ENCODE data around the gene RBM39.
"Not testable (repeated sequence)": the region's sequence is repeated elsewhere in the genome, so short reads cannot be mapped to it uniquely, and the experiment has no call there.

The RBM39 gene

DNA sequence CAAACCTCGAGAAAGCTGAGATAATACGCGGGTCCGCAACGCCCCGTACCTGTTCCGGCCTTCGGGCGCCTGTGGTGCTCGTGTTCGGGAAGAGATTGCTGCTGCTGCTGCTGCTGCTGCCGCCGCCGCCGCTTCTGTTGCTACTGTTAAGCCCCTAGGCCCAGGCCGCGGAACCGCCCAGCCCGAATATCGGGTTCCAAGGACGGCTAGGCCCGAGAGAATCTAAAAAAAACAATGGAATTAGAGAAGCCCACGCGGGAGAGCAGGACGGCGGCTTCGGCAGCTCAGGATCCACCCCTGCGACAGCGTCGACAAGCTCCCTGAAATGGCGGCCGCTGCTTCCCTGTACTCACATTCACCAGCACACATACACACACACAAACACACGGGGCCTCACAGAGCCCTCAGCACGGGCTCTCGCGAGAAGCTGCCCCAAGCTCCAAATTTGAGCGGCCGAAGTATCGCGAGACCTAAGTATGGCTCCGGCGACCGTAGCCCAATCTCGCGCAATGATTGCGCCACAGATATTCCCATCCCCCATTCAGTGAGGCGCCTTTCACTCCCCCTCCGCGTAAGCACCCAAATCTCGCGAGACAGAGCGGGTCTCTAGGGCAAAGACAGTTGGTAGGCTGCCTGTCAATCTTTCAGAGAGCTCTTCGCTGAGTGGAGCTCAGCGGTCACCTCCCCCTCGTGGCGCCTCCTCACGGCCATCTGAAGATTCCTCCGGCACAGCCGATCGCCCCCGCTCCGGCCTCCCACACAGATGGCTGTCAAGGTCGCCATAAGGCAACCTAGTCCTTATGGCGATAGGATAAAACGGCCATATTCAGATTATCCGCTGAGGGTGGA is at the start of gene RBM39:
Gene RBM39, minus strand, starts transcription at position 369 of the 849 bp plus-strand sequence. CDS start 1,386 bp downstream, outside the sequence.
- peak; percentile 100 for DNase-seq

DNA sequence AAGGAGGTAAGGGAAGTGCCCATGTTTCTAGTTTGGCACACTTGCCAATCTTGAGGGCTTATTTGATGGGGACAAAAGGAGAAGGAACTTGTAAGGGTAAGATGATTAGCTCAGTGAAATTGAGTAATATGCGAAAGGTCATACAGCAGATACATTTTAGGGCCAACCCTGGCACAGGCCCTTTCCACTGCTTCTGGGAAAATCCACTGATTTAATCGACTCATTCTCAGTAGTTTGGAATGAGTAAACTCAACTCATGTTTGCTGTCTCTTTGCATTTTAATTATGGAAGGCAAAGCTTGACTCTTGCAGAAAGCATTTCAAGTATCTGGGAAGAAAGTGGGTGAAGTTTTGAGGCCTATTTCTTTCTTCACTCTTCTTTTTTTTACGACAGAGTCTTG is 49.8 kb upstream of the RBM39 start:
- DNase-seq = no peak

DNA sequence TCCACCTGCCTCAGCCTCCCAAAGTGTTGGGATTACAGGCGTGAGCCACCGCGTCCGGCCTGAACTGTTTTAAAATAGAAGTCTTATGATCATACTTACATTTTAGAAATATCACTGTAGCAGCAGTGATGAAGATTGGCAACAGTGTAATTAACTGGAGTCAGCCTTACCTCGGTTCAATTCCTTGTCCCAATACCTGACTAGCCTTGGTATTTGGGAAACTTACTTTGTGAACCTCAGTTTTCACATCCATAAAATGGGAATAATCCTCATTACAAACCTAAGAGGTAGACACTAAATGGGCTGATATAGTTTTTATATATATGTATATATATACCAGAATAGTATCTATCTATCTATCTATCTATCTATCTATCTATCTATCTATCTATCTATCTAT is 49.0 kb upstream of the RBM39 start:
- no peak for DNase-seq

DNA sequence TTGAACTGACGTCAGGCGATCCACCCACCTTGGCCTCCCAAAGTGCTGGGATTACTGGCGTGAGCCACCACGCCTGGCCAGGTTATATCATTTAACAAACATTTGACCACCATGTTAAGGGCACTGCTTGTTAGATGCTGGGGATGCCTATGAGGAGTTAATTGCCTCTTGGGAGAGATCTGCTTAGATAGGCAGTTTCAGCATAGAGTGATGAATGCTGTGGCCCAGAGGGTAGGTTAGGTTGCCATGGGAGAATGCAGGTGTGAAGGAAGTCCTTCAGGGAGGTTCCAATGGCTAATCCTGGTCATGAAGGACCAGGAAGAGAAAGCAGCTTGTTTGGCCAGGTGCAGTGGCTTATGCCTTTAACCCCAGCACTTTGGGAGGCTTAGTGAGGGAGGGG is 46.7 kb upstream of the RBM39 start:
- DNase-seq = no peak

DNA sequence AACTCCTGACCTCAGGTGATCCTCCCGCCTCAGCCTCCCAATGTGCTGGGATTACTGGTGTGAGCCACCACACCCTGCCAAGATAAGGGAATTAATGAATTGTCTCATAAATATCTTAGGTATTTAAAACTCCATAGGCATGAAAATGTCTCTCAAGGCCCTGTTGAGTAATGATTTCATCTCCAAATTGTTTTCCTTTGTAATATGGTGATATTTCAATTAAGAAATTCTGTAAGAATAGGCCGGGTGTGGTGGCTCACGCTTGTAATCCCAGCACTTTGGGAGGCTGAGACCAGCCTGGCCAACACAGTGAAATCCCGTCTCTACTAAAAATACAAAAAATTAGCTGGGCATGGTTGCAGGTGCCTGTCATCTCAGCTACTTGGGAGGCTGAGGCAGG is 43.5 kb upstream of the RBM39 start:
- not testable (repeated sequence) for DNase-seq

DNA sequence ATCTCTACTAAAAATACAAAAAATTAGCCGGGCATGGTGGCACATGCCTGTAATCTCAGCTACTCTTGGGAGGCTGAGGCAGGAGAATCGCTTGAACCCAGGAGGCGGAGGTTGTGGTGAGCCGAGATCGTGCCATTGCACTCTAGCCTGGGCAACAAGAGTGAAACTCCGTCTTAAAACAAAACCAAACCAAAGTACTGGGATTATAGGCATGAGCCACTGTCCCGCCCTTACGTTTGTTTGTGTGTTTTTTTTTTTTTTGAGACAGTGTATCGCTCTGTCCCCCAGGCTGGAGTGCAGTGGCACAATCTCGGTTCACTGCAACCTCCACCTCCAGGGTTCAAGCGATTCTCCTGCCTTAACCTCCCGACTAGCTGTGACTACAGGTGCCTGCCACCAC is 41.8 kb upstream of the RBM39 start:
- DNase-seq = not testable (repeated sequence)

DNA sequence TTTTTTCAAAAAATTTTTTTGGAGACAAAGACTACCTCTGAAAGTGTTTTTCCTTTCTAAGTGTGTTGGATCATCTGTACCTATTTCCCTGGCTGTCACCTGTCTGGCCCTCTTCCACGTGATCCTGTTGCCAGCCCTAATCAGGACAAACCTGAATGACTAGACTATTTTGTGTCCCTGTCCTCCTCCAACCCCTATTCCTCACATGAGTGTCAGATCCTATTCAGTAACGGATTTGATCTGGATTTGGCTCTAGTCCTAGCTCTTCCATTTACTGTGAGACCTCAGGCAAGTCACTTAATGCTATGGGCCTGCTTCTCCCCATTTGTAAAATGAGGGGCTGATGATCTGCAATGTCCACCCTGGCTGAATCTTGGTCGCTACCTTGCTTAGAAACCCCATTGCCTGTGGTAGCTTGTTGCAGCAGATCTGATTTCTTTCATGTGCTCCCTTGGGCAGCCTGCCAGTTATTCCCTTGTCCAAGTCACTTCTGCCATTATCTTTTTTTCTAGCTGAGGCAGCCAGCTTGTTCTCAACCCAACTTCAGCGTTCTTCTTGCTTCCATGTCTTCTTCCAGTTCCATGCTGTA is 34.5 kb upstream of the RBM39 start:
- no peak for DNase-seq

DNA sequence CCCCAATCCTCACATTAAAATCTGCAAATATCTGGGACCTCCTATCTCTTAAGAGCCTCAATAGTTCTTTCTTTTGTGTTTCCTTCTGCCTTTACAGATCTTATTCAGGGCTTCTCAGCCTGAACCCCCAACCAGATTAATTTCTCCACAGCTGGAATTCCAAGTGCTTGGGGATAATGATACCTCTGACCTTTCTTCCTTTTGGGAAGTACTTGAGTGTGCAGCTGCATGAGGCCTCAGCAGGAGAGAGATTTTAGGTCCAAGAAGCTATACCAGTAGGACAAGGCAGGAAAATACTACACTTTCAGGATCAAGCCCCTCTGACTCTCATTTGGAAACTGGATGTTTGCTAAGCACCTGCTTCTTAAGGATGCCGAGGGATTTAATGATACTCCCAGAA is 32.3 kb upstream of the RBM39 start:
- no peak for DNase-seq

DNA sequence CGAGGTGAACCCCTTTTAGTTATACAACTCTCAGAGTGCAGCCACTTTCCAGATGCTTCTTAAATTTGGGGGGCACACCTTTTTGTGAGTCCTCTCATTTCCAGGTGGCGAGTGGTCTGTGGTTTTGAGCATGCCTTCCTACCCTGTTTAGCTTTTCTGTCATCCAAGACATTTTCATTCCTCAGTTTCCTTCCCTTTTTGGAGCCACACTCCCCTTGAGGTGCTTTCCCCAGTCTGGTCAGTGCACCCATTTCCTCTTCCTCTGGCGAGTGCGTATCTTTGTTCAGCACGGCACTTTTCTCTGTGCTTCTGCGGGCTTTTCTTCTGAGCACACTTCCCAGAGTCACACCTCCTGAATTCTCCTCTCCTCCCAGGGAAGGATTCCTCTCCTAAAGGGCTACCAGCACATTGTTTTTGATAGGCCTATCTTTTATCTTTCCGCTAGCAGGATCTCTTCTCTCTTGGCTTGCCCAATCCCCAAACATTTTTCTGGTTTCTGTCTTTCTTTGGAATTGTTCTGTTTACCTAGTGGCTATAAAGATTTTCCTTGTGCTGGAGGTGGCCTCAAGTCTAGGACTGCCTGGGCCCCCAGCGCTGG is 31.2 kb upstream of the RBM39 start:
- peak; percentile 70 for DNase-seq

DNA sequence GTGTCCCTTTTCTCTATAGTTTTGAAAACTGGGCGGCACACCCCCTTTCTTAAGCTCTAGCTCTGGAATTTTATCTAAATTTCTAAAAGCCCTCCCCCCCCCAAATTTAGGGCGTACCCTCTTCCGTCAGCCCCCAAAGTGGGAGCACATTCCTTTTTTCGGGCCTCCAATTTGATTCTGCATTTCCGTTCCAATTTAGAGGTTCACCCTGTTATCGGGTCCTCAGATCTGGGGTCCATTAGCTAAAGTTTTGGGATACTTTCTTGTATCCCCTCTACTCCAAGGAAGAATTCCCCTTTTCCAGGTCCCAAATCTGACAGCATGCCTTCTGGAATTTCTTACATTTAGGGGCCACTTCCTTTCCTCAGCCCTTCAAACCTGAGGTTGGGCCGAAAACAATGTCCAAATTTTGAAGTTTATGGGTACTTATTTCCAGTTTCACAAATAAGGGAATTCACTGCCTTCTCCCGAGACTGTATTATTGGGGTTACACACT is 30.6 kb upstream of the RBM39 start:
- DNase-seq = no peak

DNA sequence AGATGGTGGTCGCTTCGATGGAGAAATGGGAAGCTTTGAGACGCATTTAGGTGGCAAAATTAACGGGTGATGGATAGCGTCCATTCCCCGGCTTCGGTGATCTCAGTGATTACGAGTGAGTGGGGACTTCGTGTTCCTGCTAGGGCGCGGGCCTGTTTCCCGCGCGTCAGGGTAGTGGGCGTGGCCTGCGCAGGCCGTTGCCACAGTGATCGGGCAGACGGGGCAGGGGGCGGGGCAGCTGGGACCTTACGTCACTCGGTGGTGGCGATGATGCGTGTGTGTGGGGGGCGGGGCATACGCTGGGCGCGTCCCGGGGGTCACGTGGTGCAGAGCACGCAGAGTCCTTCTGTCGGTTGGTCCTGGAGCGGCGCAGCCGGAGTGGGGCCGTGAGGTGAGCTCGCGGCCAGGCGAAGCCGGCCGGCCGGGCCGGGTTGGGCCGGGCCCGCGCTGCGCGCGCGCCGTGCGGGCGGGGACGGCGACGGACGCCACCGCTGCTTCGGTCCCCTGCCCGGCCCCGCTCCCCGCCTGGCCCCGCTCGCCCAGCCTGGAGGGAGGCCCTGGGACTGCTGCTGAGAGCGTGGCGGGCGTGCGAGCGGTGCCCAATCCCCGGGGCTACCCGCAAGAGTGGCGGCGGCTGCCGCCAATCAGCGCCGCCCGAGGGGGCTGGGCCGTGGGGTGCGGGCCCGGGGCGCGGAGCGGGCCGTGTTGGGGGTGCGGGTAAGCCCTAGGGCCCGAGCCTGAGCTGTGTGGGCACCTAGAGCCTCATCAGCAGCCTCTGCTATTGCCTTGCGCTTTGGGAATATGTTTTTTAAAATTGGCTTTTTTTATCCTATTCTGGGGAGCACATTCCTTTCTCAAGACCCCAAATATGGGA is 29.9 kb upstream of the RBM39 start, which contains the start of gene PHF20:
Gene PHF20, plus strand, starts transcription at position 327 of the 874 bp plus-strand sequence. CDS start 29,508 bp downstream, outside the sequence.
- peak; percentile 100 for DNase-seq

DNA sequence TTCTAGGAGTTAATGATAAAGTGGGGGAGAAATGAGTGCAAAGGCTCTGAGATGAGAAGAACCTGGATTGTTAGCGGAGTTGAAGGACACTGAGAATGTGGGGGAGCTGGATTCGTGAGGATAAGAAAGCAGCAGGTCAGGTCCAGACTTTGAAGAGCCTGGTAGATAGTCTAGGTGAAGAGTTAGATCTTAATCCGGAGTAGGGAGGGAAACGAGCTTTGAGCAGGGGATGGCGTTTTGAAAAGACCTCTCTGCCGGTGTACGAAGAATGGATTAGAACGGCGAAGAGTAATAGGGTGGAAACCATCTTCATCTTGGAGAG is 29.3 kb upstream of the RBM39 start:
- no peak for DNase-seq

DNA sequence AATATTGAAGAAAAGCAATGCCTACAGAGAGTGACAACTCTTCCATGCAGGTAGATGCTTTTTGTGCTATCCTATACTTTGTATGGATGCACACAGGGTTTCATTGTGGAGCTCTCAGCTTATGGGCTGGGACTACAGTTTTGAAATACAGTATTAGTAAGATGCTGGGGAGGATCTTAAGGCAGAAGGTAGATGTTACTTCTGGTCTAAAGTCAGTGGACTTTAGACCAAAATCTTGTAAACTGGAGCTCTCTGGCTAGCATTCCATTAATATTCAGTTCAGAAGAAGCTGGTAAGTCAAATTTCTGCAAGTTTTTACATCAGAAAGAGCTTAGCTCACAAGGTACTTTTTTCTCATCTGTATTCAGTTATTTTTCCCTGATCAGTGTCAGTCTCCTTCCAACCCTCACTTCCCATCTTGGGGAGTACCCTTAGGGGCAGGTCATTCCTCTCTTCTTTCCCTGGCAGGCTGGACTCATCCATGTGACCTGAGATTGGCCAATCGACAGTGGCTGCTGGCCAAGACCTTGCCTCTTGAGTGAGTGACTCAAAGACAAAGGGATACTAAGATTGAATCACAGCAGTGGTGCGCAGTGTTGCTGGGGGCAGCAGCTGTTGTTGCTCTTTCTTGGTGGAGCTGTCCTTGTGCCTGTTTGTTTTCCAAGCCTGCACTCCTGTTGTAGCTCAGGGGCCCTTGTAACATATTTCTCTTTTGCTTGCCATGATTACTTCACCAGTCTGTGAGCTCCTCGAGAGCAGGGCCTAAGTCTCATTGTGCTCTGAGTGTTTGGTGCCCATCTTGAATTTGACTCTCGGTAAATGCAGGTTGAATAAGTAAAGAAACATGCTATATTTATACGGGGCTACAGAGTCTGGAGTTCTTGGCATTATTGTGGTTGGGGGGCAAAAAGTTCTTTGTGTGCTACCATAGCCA is 26.9 kb upstream of the RBM39 start:
- DNase-seq = peak; percentile 57

DNA sequence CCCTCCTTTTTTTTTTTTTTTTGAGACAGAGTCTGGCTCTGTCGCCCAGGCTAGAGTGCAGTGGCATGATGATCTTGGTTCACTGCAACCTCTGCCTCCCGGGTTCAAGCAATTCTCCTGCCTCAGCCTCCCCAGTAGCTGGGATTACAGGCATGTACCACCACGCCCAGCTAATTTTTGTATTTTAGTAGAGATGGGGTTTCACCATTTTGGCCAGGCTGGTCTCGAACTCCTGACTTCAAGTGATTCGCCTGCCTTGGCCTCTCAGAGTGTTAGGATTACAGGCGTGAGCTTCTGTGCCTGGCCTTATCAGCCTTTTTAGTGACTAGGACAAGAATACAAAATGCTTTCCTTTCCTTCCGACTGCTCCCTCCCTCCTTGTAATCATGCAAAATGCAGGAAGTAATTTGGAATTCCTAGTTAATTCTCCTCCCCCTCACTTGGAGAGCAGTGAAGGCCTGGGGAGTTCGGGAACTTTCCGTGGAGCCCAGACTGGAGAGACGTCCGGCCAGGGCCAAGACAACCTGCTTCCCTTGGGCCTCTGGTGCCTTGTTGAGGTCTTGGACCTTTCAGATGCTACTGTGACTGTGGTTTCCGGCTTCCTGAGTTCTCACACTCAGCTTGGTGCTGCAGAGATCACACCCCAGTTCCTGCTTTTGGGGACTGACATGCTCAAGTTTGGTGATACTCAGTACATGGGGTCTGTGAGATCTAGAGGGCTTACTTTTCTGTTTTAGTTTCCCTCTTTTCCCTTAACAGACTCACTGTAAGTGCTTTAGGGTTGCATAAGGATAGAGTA is 25.8 kb upstream of the RBM39 start:
- peak; percentile 84 for DNase-seq

DNA sequence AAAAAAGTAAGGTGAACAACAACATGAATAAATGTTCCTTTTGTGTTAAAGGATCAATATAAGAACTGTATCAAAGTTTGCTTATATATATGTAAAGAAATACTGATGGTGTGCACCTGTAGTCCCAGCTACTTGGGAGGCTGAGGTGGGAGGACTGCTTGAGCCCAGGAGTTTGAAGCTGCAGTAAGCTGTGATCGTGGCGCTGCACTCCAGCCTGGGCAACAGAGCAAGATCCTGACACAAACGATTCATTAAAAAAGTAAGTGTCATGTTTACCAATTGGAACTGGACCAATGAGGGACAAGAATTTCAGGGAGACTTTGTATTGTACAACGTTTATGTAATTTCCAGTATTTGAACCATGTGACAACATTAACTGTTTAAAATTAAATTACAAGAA is 24.8 kb upstream of the RBM39 start:
- no peak for DNase-seq

DNA sequence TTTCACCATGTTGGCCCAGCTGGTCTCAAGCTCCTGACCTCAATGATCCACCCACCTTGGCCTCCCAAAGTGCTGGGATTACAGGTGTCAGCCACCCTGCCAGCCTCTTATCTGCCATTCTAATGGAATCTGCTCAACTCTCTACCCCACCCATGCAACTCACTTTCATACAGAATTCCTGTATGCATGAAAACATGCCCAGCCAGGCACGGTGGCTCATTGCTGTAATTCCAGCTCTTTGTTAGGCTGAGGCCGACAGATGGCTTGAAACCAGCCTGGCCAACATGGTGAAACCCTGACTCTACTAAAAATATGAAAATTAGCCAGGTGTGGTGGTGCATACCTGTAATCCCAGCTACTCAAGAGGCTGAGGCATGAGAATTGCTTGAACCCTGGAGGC is 22.9 kb upstream of the RBM39 start:
- DNase-seq = not testable (repeated sequence)

DNA sequence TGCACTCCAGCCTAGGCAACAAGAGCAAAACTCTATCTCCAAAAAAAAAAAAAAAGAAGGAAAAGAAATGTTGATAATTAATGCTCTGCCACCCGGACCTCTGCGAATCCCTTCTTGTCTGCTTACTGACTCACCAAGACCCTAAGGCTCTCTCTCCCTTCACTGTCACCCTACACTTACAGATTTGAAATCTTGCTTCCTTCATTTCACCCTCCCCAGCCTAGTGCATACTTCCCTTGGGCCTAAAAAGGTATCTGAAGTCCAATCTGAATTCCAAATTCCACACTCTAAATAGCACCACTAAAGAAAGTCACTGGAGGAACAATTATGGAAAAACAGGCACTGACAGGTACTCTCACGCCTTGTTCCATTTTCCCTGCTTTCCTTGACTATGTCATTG is 20.4 kb upstream of the RBM39 start:
- no peak for DNase-seq

DNA sequence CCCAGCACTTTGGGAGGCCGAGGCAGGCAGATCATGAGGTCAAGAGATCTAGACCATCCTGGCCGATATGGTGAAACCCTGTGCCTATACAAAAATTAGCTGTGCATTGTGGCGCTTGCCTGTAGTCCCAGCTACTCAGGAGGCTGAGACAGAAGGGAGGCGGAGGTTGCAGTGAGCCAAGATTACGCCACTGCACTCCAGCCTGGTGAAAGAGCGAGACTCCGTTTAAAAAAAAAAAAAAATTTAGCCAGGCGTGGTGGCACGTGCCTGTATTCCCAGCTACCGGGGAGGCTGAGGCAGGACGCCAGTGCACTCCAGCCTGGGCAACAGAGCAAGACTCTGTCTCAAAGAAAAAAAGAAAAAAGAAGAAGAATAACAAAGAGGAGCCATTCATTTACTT is 19.5 kb upstream of the RBM39 start:
- not testable (repeated sequence) for DNase-seq

DNA sequence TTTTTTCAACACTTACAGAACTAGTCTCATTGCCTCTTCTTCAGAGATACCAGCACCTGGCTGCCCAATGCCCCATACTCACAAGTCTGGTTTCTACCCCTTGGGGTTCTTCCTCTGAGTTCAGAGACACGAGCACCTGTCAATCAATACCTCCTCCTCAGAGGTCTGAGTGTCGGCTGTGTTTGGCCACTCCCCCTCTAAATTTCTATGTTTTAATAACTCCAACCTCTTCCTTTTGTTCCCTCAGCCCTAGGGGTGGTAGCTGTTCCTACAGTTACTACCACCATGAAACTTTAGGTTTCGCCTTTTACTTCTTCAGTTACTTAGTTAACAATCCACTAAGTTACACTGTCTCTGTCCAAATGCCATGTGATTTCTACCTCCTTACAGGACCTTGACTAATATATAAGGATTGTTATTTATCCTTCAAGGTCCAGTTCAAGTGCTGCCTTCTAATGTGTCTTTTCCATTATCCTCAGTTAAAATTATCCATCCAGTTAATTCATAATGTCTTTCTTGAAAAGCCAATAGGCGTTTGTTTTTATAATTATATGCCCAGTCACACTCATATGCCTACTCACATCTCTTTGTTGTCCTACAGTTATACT is 15.1 kb upstream of the RBM39 start:
- DNase-seq = no peak

DNA sequence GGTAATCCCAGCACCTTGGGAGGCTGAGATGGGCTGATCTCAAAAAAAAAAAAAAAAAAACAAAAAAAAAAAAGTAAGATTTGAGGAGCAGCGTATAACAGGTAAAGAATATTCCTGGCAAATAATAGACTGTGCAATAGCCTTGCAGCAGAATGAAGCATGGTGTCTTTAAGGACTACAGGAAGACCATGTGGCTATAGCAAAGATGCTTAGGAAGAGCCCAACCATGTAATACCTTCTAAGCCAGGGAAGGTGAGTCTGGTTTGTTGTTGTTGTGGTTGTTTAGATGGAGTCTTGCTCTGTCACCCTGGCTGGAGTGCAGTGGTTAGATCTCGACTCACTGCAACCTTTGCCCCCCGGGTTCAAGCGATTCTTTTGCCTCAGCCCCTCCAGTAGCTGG is 14.3 kb upstream of the RBM39 start:
- DNase-seq = no peak

DNA sequence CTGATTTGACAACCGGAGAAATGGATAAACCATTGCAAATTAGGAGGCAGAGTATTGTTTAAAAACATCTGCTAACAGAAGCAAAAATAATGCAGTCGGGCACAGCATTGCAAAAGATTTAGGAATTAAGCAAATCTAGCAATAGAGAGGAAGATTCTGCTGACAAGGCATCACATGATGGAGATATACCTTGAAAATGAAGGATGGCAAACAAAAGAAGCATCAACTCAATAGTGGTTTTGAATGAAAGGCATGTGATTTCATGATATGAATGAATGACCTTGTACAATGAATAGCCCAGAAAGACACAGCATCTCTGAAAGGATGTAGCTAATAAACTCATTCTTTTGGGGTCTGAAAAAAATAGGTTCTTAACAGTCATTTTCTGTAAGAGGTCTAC is 8.6 kb upstream of the RBM39 start:
- no peak for DNase-seq
